Activated naive CD4-positive, alpha-beta T cell (primary cell): Measurements from ENCODE around the gene ABT1.
A peak's percentile ranks its signal among the peaks of the same experiment; 100 is the strongest.

Experiments used
- DNase-seq, 4 experiments: peaks; one replicate each; lab custom pipeline; 2025; lab: John Stamatoyannopoulos, UW

Gene ABT1

GRCh38 chr6:26602262-26602661 lies 5.5 kb downstream of the ABT1 start:
- DNase-seq = no peak

DNA sequence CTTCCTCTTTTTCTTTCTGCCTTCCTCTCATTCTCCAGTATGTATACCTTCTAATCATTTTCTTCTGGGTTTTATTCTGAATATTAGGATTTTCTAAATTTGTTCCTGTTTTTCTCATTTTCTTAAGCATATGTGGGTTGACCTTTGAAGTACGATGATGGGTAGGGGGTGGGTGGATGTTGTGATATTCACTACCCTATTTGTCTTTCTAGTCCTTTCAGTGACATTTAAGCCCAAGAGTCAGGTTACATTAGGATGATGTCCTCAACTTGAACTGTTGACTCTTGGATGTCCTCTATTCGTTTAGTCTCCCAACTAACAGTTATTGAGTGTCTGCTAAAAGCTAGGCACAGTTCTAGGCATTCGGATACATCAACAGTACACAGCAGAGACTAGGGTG lies 7.3 kb downstream of the ABT1 start:
- no peak for DNase-seq

GRCh38 chr6:26604797-26605196 lies 8.0 kb downstream of the ABT1 start:
- DNase-seq = no peak

GRCh38 chr6:26607434-26608230 lies 10.9 kb downstream of the ABT1 start:
- peak in 2 of 4 experiments; percentile 18 to 28 for DNase-seq

- DNase-seq = no peak
Observed at GRCh38 chr6:26609463-26609862, 12.7 kb downstream of the ABT1 start.

DNA sequence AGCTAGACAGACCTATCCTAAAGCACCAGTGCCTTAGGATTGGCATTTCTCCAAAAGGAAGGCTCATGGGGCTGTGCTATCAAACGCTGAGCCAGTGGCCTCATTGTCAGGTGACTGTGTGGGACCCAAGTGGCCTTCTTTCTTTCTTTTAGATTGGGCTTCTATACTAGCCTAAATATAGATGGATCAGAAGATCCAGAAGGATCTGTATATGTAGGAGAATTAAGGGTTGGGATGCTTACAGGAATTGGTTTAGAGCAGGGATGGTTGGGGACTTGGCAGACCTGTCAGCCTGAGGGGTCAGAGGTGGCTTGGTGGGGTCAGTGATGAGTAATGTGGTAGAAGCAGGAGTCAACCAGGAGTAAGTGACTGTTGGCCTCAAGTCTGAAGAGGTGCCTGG lies 14.8 kb downstream of the ABT1 start:
- DNase-seq = no peak

- no peak for DNase-seq
Observed at GRCh38 chr6:26613201-26613600, 16.4 kb downstream of the ABT1 start.

GRCh38 chr6:26613689-26614683 lies 17.2 kb downstream of the ABT1 start:
- peak in 1 of 4 experiments; percentile 32 for DNase-seq

- DNase-seq = no peak
Observed at GRCh38 chr6:26623339-26623859, 26.6 kb downstream of the ABT1 start.

DNA sequence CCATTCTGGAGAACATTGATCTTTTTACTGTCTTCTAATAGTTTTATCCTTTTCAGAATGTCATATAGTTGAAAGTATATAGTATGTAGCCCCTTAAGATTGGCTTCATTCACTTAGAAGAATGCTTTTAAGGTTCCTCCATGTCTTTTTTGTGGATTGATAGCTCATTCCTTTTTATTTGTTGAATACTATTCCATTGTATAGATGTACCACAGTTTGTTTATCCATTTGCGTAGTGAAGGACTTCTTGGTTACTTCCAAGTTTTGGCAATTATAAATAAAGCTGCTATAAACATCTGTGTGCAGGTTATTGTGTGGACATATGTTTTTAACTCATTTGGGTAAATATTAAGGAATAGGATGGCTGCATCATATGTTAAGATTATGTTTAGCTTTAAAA lies 27.8 kb downstream of the ABT1 start:
- no peak for DNase-seq

GRCh38 chr6:26627843-26628242 lies 31.1 kb downstream of the ABT1 start:
- no peak for DNase-seq

- DNase-seq = no peak
Observed at GRCh38 chr6:26629359-26629758, 32.6 kb downstream of the ABT1 start.

DNA sequence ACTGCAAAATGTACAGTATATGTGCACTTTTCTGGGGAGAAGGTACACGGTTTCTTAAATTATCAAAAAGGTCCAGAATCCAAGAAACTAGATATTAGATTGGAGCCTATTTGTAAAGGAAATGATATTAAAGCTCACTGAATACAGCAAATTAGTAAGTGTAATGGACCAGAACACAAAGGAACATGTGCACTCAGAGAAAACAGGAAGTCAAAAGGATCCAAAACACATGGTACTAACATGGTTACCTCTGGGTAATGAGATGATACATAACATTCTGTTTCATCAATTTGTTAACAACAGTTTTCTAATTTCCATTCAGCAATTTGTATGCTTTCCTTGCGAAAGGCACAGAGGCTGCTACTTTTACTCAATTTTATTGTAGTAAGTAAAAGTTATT lies 44.1 kb downstream of the ABT1 start:
- no peak for DNase-seq

DNA sequence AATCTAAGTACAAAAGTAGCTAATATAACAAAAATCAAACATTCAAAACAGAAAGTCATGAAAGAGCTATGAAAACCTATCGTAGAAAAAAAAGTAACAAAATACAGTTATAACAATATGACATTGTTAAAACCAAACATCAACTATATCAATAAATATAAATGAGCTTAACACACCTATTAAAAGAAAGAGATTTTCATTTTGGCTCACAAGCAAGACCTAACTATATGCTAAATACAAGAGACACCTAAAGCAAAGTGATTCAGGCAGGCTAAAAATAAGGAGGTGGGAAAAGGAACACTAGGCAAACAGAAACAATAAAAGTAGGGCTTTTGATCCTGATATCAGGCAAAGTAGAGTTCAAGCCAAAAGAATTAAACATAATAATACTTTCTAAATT lies 49.3 kb downstream of the ABT1 start:
- DNase-seq = no peak
